Measurements from ENCODE around the gene TDRD9. TPM values are rescaled to one million over a fixed set of nuclear protein-coding genes. Genes with fewer than 3 reads are reported as not detected.

TDRD9 gene
- total RNA-seq, 1 experiment from 2014 or later, result 0.07 TPM

DNA sequence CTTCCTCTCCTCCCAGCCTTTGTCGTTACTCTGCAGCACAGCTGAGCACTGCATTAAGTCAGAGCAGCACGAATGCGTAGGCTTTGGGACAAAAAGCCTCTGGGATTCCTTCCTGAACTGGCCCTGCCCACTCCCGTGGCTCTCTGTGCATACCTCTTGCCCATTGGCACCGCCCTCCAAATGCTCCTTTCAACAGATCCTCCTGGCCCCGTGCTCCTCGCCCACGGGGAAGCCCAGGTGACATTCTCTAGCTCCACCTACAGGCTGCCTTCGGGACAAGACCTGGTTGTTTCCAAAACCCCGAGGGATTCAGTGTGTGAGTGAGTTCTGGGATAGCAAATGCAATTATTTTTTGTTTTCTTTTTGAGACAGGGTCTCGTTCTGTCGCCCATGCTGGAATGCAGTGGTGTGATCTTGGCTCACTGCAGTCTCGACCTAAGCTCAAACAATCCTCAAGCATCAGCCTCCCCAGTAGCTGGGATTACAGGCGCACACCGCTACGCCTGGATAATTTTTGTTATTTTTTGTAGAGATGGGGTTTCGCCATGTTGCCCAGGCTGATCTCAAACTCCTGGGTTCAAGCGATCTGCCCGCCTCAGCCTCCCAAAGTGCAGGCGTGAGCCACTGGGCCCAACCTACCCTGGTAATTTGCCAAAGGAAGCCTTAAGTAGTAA, 17.9 kb upstream of the TDRD9 start:
- no TSS peak for BruUV-seq (replicated peaks)
- TF ChIP-seq EZH2 (IDR thresholded peaks at IDR 0.05; ENCODE audit: low read length, unreplicated experiment), result no peak
- peak; percentile 92 for TF ChIP-seq CTCF (conservative IDR thresholded peaks at IDR 0.05; ENCODE audit: low read depth, low read length)
- ChIA-PET POLR2A (ENCODE audit: unreplicated experiment) (no interaction called here), CTCF (interaction anchor here (0.6 to 1.7 kb wide), 3 partner anchors 18 to 102 kb away, joined by 3 to 12 read pairs (median 3); partner anchors contain the start of gene TDRD9)
- DNase-seq, result peak; percentile 96
- H3K4me1 ChIP-seq (ENCODE audit: insufficient read depth, low read length), result peaks cover 5% of the 10 kb centered on the region; the same call in 1 of the 2 replicates
- H3K79me2 ChIP-seq (ENCODE audit: low read length), result peaks cover 15% of the 10 kb centered on the region; the same call in 1 of the 2 replicates
- H2AFZ ChIP-seq (ENCODE audit: low read length), result peak overlapping the region; percentile 54
- intact Hi-C loops (cut with micrococcal nuclease), result loop anchor here (1.0 to 5.0 kb wide), 3 partner anchors 64 to 188 kb away; partner anchors contain the start of gene PPP1R13B
- no peaks in the 10 kb centered on the region for H4K20me1 ChIP-seq (ENCODE audit: low read length)
- peak overlapping the region; percentile 58 for H3K4me2 ChIP-seq (ENCODE audit: low read length)
- ATAC-seq, result peak; percentile 100
- no peak overlapping the region for H3K27ac ChIP-seq (ENCODE audit: low read length)
- H3K27me3 ChIP-seq (ENCODE audit: low read length), result no peaks in the 10 kb centered on the region
- H3K9ac ChIP-seq (ENCODE audit: low read length), result no peak overlapping the region
- H3K9me3 ChIP-seq (ENCODE audit: low read length), result no peaks in the 10 kb centered on the region
- no peaks in the 10 kb centered on the region for H3K9me2 ChIP-seq (replicated peaks; ENCODE audit: low read length)
- peaks cover 28% of the 10 kb centered on the region for H3K36me3 ChIP-seq (ENCODE audit: low read depth, low read length)
- peaks cover 8% of the 10 kb centered on the region for H3F3A ChIP-seq (ENCODE audit: low read length, unreplicated experiment)
- peak overlapping the region; percentile 20; the same call in 1 of the 2 replicates for H3K4me3 ChIP-seq (ENCODE audit: low read length)

DNA sequence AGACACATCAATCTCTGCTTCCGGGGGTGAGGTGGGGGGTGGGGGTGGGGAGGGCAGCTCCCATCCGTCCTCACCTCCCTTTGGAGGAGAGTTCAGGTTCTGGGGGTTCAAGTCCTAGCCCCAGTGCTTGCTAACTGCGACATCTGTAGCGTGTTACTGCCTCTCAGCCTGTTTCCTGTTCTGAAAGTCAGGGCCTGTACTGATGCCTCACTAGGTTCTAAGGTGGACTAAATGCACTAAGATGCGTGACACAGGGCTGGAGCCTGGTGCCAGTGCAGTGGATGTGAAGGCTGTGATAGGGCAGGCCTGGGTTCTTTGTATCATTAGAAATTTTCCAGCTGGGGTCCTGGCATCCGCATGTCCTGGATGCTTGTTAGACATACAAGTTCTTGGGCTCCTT, 17.3 kb upstream of the TDRD9 start:
- Histone ChIP-seq H3K36me3 (ENCODE audit: low read depth, low read length) (peaks cover 31% of the 10 kb centered on the region), H3K79me2 (ENCODE audit: low read length) (peaks cover 19% of the 10 kb centered on the region), H3K9me2 (replicated peaks; ENCODE audit: low read length) (no peaks in the 10 kb centered on the region), H3K4me3 (ENCODE audit: low read length) (no peak overlapping the region), H3K4me1 (ENCODE audit: insufficient read depth, low read length) (peaks cover 5% of the 10 kb centered on the region; the same call in 1 of the 2 replicates), H3K9ac (ENCODE audit: low read length) (no peak overlapping the region), H3K9me3 (ENCODE audit: low read length) (no peaks in the 10 kb centered on the region), H4K20me1 (ENCODE audit: low read length) (peaks cover 4% of the 10 kb centered on the region; the same call in 1 of the 2 replicates), H3K27me3 (ENCODE audit: low read length) (no peaks in the 10 kb centered on the region), H2AFZ (ENCODE audit: low read length) (no peak overlapping the region), H3K4me2 (ENCODE audit: low read length) (no peak overlapping the region), H3F3A (ENCODE audit: low read length, unreplicated experiment) (peaks cover 8% of the 10 kb centered on the region), H3K27ac (ENCODE audit: low read length) (no peak overlapping the region)
- ATAC-seq, result no peak
- TF ChIP-seq EZH2phosphoT487 (IDR thresholded peaks at IDR 0.05; ENCODE audit: borderline replicate concordance, low read length), result no peak
- BruUV-seq (replicated peaks), result no TSS peak
- intact Hi-C loops (cut with micrococcal nuclease), result loop anchor here (1.0 to 5.0 kb wide), 3 partner anchors 64 to 189 kb away; partner anchors contain the start of gene PPP1R13B
- ChIA-PET CTCF (interaction anchor here (1.7 kb wide), 1 partner anchor 102 kb away, joined by 12 read pairs; no protein-coding TSS in a partner anchor), POLR2A (ENCODE audit: unreplicated experiment) (no interaction called here)
- DNase-seq, result no peak

DNA sequence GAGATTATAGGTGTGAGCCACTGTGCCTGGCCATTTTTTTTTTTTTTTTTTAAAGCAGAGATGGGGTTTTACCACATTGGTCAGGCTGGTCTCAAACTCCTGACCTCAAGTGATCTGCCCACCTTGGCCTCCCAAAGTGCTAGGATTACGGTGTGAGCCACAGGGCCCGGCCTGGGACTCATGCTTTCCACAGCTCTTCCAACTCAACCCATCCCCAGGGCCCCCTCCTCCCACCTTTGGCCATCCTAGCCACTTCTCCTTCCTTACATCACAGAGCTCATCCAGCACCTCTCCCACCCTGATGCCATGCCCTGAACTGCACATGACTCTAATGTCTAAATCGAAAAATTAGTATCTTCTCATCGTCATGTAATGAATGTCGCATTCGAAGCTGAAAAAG, 12.6 kb upstream of the TDRD9 start:
- Histone ChIP-seq H3K27me3 (ENCODE audit: low read length) (no peaks in the 10 kb centered on the region), H3F3A (ENCODE audit: low read length, unreplicated experiment) (peaks cover 8% of the 10 kb centered on the region), H3K36me3 (ENCODE audit: low read depth, low read length) (peaks cover 52% of the 10 kb centered on the region), H3K9me3 (ENCODE audit: low read length) (no peaks in the 10 kb centered on the region), H4K20me1 (ENCODE audit: low read length) (peaks cover 26% of the 10 kb centered on the region), H3K79me2 (ENCODE audit: low read length) (peaks cover 66% of the 10 kb centered on the region), H3K4me1 (ENCODE audit: insufficient read depth, low read length) (peaks cover 7% of the 10 kb centered on the region), H3K9me2 (replicated peaks; ENCODE audit: low read length) (no peaks in the 10 kb centered on the region), H2AFZ (ENCODE audit: low read length) (no peak overlapping the region), H3K4me3 (ENCODE audit: low read length) (no peak overlapping the region), H3K9ac (ENCODE audit: low read length) (no peak overlapping the region), H3K27ac (ENCODE audit: low read length) (no peak overlapping the region), H3K4me2 (ENCODE audit: low read length) (no peak overlapping the region)
- TF ChIP-seq EZH2phosphoT487 (IDR thresholded peaks at IDR 0.05; ENCODE audit: borderline replicate concordance, low read length) (no peak), CTCF (conservative IDR thresholded peaks at IDR 0.05; ENCODE audit: low read depth, low read length) (no peak), EZH2 (IDR thresholded peaks at IDR 0.05; ENCODE audit: low read length, unreplicated experiment) (no peak)
- no peak for ATAC-seq
- POLR2A ChIA-PET (ENCODE audit: unreplicated experiment), result interaction anchor here (0.6 kb wide), 1 partner anchor 72 kb away, joined by 5 read pairs; no protein-coding TSS in a partner anchor
- BruUV-seq (replicated peaks), result no TSS peak
- intact Hi-C loops (cut with micrococcal nuclease), result no loop called here
- no peak for DNase-seq
- CTCF ChIA-PET, result no interaction called here
